HepG2 (cell line): Measurements from ENCODE around the gene FMN2.

ENCODE experiments used
- EP300 ChIP-seq, 3 experiments: sonication (generic) in 1 of 3; formaldehyde crosslinking in 1 of 3; IDR thresholded peaks; 2 replicates each; pipeline versions ENCODE4 v1.5.1 to v1.6.1; 2011 to 2020; ENCODE audit warnings: low read depth in 2 of 3, low read length in 2 of 3, borderline replicate concordance in 1 of 3, improper control_type of control experiment in 1 of 3, mild to moderate bottlenecking in 1 of 3, missing genetic modification reagents in 1 of 3, moderate library complexity in 1 of 3
- SRSF4 ChIP-seq: fragments of 200-400 bp; formaldehyde crosslinking; IDR thresholded peaks from one replicate; pipeline ENCODE4 v1.6.1; 2018; ENCODE audit warnings: mild to moderate bottlenecking, low read depth, low read length, moderate library complexity; ENCODE audit not compliant: poor library complexity, severe bottlenecking
- ZNF878 ChIP-seq: sonication (generic); formaldehyde crosslinking; IDR thresholded peaks from 2 replicates; pipeline ENCODE4 v1.8.1; 2023; ENCODE audit warnings: mild to moderate bottlenecking, missing genetic modification reagents, moderate library complexity
- TF ChIP-seq, protein P1 (sequence below): sonication (generic); formaldehyde crosslinking; IDR thresholded peaks from 2 replicates; pipeline ENCODE4 v1.8.0; 2022; ENCODE audit warnings: mild to moderate bottlenecking, missing genetic modification reagents, moderate library complexity

DNA sequence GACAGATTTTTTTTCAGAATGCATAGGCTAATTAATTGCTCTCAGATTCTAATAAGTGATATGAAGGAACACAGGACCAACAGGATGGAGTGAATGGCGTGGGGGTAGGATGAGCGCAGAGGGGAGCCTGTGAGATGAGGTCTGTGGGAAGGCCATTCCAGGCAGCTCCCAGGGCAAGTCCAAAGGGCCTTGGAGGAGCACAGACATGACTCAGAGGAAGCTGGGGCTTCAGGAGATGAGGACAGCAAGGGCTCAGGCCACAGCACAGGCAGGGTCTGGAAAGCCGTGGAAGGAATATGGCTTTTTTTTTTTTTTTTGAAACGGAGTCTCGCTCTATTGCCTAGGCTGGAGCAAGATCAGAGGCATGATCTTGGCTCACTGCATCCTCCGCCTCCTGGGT is 35.1 kb downstream of the FMN2 start:
- TF ChIP-seq EP300 (IDR thresholded peaks at IDR 0.05; ENCODE audit: low read depth in 2 of 2, low read length in 2 of 2) = no peak
- no peak for TF ChIP-seq EP300 (CRISPR knock-in tag; IDR thresholded peaks at IDR 0.05; ENCODE audit: borderline replicate concordance)
- no peak for TF ChIP-seq ZNF878
- TF ChIP-seq SRSF4 = no peak
- TF ChIP-seq, protein P1, sequence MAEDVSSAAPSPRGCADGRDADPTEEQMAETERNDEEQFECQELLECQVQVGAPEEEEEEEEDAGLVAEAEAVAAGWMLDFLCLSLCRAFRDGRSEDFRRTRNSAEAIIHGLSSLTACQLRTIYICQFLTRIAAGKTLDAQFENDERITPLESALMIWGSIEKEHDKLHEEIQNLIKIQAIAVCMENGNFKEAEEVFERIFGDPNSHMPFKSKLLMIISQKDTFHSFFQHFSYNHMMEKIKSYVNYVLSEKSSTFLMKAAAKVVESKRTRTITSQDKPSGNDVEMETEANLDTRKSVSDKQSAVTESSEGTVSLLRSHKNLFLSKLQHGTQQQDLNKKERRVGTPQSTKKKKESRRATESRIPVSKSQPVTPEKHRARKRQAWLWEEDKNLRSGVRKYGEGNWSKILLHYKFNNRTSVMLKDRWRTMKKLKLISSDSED (CRISPR knock-in tag) = no peak
